ENCODE measurements around the gene TMEM198. TPM values are rescaled to one million over a fixed set of nuclear protein-coding genes. Genes with fewer than 3 reads are reported as not detected.
A peak's percentile ranks its signal among the peaks of the same experiment; 100 is the strongest.

Gene TMEM198
- total RNA-seq, 1 donor from 2014 or later = 0.99 TPM

- DNase-seq = no peak
Observed at GRCh38 chr2:219545295-219545942, 1.6 kb downstream of the TMEM198 start.

GRCh38 chr2:219545943-219546352 is 2.1 kb downstream of the TMEM198 start:
- no peak for DNase-seq

GRCh38 chr2:219547621-219548020 is 3.8 kb downstream of the TMEM198 start:
- DNase-seq = no peak

- no peak for DNase-seq
Observed at GRCh38 chr2:219548990-219549389, 5.2 kb downstream of the TMEM198 start.

DNA sequence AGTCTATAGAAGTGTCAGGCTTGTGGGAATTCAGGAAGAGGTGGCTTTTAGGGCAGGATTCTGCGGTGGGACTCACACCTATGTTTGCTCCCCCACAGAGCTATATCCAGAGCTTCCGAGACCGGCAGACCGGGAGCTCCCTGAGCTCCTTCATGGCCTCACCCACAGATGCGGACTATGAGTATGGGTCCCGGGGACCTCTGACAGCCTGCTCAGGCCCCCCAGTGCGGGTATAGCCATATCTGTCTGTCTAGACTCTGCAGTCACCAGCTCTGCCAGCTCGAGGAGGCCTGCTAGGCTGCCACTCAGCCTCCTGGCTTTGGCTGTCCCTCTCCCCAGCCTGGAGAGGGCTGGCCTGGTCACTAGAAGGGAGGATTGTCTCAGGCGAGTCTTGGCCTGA is 5.8 kb downstream of the TMEM198 start:
- DNase-seq = no peak

DNA sequence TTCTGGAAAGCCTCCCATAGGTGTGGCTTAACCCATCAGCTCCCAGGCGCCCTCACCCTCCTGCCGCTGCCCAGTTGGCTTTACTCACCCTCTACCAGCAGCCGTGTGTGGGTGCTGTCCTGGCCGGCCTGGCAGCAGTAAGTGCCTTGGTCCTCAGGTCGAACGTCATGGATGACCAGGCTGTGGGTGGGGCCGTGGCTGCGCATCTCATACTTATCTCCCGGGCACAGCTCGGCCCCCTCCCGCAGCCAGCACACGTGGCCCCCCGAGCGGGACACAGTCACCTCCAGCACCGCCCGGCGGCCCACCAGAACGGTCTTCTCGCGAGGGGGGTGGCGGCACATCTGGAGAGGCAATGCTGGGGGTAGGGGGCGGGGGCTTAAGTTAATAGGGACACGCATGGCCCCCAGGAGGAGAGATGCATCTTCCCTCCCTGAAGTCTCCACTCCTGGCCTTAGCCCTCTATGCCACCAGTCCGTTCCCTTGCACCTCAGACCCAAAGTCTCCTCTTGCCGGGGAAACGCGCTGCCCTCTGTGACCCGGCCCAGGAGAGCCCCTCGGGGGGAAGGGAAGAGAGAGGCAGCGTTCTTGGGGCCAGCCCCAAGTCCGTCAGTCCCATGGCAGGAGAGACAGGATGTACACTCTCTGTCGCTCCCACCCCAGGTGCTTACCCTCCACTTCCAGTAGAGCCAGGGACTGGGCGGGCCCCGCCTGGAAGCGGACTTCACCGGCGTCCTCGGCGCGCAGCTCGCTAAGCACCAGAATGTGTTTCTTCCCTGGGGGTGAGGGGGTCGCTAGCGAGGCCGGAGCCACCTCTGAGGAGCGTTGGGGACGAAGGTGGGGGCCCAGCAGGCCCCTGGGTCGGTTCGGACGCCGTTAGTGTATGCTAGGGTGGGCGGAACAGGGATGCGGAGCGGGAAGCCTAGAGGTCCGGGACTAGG is 7.9 kb downstream of the TMEM198 start:
- no peak for DNase-seq

DNA sequence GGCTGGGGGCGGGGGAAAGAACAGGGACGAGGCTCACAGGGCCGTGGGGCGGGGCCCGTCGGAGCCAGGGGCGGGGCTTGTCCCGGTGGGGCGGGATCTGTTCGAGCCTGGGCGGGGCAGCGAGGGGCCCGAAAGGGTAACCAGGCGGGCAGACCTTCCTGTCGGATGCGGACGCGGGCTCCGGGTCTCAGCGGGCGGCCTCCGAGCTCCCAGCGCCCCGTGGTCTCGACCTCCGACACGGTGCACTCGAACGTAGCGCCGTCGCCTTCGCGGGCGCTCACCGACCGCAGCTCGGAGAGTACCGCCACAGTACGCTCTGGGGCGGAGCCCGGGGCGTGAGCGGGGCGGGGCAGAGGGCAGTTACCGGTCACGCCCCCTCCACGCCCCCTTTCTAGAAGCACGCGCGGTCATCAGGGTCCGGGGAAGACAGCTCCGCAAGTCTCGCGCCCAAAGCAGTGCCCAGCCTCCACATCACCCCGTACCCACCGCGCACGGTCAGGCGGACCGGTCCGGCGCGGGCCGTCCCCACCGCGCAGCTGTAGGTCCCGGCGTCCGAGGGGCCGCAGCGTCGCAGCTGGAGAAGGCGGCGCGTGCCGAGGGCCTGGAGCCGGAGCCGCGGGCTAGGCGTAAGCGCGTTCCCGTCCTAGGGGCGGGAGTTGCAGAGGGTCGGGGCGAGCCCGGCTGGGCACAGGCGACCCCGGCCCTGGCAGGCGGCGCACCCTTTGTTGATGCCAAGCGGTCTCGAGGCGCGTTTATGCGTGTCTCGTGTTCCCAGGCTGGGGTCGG is 8.7 kb downstream of the TMEM198 start:
- peak; percentile 27 for DNase-seq

GRCh38 chr2:219553168-219553417 is 9.3 kb downstream of the TMEM198 start:
- DNase-seq = no peak

DNA sequence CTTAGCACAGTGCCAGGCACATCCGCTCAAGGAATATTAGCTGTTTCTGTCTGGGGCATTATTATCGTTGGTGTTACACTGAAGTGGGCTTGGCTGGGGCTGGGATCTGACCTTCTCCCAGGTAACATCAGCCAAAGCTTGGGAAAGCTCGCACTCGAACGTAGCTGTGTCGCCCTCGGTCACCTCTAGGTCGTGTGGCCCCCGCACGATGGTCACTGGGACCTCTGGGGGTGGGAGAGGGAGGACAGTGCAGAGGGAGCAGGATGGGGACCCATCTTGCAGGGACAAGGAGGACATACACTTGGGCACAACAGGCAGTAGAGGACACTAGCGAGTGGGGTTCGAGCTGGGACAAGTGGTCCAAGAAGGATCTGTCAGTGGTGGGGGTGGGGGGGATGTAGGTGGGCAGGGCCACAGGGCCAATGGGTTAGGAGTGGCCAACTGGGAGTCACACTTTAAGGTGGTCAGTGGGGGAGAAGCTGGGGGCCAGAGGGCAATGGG is 9.7 kb downstream of the TMEM198 start:
- no peak for DNase-seq

DNA sequence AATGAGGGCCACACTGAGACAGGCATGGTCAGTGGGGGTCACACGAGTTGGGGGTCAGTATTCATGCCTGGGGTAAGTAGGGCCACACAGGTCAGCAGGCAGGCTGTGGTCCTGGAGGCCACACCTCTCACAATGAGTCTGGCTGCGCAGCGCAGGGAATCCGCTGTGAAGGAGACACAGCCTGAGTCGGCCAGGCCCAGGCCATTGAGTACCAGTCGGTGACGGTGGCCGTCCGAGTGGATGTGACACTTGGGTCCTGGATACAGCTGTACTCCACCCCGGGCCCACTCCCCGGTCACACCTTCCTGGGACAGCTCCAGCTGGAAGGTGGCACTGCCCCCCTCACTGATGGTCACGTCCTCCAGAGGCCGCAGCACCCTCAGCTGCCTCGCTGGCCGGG is 10.5 kb downstream of the TMEM198 start:
- no peak for DNase-seq

DNA sequence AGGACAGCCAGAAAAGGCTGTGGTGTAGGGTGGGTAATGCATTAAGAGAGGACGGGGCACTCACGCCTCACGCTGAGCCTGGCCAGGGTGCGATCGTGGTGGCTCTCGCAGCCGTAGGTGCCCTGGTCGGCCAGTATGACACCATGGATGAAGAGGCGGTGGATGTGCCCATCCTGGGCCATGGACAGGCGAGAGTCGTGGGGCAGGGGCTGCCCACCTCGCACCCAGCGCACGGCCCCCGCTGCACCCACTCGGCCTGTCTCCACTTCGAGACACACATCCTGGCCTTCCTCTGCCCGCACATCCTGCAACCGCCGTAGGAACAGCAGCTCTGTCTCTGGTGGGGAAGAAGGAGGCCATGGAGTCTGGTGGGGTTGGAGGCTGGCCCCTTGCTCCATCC is 12.1 kb downstream of the TMEM198 start:
- no peak for DNase-seq

DNA sequence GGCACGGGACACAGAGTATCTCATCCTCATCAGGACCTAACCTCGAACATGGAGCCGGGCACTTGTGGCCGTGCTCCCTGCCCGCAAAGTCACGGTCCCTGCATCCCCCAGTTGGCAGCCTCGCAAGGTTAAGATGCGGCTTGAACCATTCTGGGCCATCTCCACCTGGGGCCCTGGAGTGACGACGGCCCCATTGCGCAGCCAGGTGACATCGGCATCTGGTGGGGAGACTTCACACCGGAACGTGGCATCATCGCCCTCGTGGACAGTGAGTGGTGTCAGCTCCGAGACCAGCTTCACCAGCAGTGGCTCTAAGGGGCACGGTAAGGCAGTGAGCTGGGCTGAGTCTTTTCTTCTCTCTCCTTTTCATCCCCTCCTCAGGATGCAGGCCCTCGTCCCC is 12.6 kb downstream of the TMEM198 start:
- DNase-seq = no peak

- DNase-seq = no peak
Observed at GRCh38 chr2:219557320-219557719, 13.5 kb downstream of the TMEM198 start.

- DNase-seq = no peak
Observed at GRCh38 chr2:219557791-219558785, 14.3 kb downstream of the TMEM198 start.

GRCh38 chr2:219559156-219559915 is 15.5 kb downstream of the TMEM198 start:
- no peak for DNase-seq

GRCh38 chr2:219560037-219560892 is 16.4 kb downstream of the TMEM198 start:
- DNase-seq = no peak

GRCh38 chr2:219560893-219561178 is 17.0 kb downstream of the TMEM198 start:
- DNase-seq = no peak

DNA sequence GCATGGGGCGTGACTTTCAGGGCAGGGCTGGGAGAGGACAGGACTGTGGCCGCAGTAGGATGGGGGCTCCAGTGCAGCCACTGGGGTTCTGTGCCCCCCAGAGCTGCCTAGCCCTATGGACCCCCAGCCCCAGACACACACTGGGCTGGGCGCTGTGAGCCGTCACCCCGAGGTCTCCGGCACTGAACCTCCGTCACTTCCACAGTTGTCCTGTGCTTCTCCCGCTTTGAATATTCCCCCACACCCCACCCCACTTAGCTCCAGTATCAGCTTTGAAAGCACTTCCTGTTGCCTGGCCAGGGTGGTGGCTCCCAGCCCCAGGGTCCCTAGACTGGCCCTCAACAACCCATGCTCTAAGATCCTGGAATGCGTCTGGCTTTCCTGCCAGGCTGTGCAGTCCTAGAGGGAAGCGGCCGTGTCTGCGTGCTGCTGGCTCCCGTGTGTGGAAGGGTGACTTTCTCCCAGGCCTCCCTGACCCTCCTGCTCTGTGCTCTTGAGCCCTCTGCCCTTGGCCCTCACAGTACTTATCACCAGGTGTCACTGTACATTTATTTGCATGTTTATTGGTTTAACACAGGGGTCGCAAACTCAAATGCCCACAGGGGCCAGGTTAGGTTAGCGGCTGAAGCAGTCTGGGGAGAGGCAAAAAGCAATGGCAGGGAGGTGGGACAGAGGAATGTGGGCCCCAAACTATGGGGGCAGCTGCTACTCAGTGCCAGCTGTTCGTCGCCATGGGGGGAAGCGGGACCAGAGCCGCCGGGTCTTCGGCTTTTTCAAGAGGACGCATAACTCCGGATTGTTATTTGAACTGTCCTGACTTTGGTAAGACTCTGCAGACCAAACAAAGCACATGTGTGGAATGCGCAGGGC is 17.6 kb downstream of the TMEM198 start:
- no peak for DNase-seq
